GM12878 (cell line): ENCODE data around the gene MALRD1. TPM values are rescaled to one million over a fixed set of nuclear protein-coding genes. Genes with fewer than 3 reads are reported as not detected.

Source experiments
- ATAC-seq: fragments of 200-7000 bp; cut with Tn5 transposase; 3 replicates; pipeline ENCODE4 v1.9.1; 2020; ENCODE audit warnings: mild to moderate bottlenecking, moderate library complexity
- BruUV-seq: library from RNA; stranded (reverse); fragments of 400-500 nt; replicated peaks from 2 replicates; lab custom pipeline; 2021; lab: Mats Ljungman, UMichigan
- CTCF ChIA-PET: fragments of 300-600 bp; sonication (Branson Sonifier 250); formaldehyde crosslinking; extraction: SDS; loops from one replicate; lab custom pipeline; 2021; ENCODE audit warnings: inconsistent platforms; lab: Yijun Ruan, JAX
- POLR2A ChIA-PET: fragments of 350-600 bp; formaldehyde crosslinking; extraction: SDS; loops from one replicate; lab custom pipeline; 2021; ENCODE audit warnings: inconsistent platforms; lab: Charles Lee
- RAD21 ChIA-PET: fragments of 300-600 bp; sonication (Branson Sonifier 250); formaldehyde crosslinking; loops from one replicate; lab custom pipeline; 2023; ENCODE audit warnings: antibody characterized with exemption; ENCODE audit not compliant: unreplicated experiment; lab: Charles Lee
- SMC1A ChIA-PET: fragments of 300-600 bp; sonication (Branson Sonifier 250); formaldehyde crosslinking; loops from one replicate; lab custom pipeline; 2023; ENCODE audit not compliant: unreplicated experiment, uncharacterized antibody; lab: Charles Lee
- DNase-seq: peaks from one replicate; pipeline ENCODE4 v3.0.0-alpha.2; 2011; ENCODE audit warnings: low read depth, low spot score
- FAIRE-seq: peaks from 3 replicates; lab custom pipeline; 2011; peaks lifted over from hg19 to GRCh38; lab: Jason Lieb, UNC
- H2AFZ ChIP-seq: 2 replicates; pipeline ENCODE4 v1.6.0; 2011; ENCODE audit warnings: low read depth, low read length, control low read depth; ENCODE audit not compliant: control insufficient read depth
- H3K27ac ChIP-seq: 2 replicates; pipeline ENCODE4 v1.5.1; 2011; ENCODE audit warnings: control low read depth; ENCODE audit not compliant: control insufficient read depth, insufficient read depth
- H3K27me3 ChIP-seq, 2 experiments: replicated peaks in 1 of 2; 2 replicates each; pipeline versions ENCODE4 v1.6.0 to v1.6.1; 2011; ENCODE audit warnings: low read length in 1 of 2; ENCODE audit not compliant: control insufficient read depth in 2 of 2, insufficient read depth in 2 of 2
- H3K36me3 ChIP-seq, 2 experiments: 2 replicates each; pipeline ENCODE4 v1.5.1; 2011; ENCODE audit warnings: low read length in 1 of 2; ENCODE audit not compliant: control insufficient read depth in 2 of 2, insufficient read depth in 2 of 2
- H3K4me1 ChIP-seq: 2 replicates; pipeline ENCODE4 v1.6.1; 2011; ENCODE audit warnings: mild to moderate bottlenecking, low read length, moderate library complexity, mixed read lengths; ENCODE audit not compliant: control insufficient read depth, insufficient read depth
- H3K4me2 ChIP-seq: 2 replicates; pipeline ENCODE4 v1.6.0; 2011; ENCODE audit warnings: control low read depth; ENCODE audit not compliant: control insufficient read depth, insufficient read depth
- H3K4me3 ChIP-seq: fragments of 200-600 bp; sonication (generic); 2 replicates; pipeline ENCODE4 v1.5.1; 2016
- H3K79me2 ChIP-seq: 2 replicates; pipeline ENCODE4 v1.6.0; 2011; ENCODE audit warnings: low read length; ENCODE audit not compliant: control insufficient read depth, insufficient read depth
- H3K9ac ChIP-seq: 2 replicates; pipeline ENCODE4 v1.8.0; 2011; ENCODE audit warnings: low read length, control low read depth, mixed read lengths; ENCODE audit not compliant: control insufficient read depth, insufficient read depth
- H3K9me3 ChIP-seq: replicated peaks from 3 replicates; pipeline ENCODE4 v1.5.1; 2011; ENCODE audit warnings: mild to moderate bottlenecking, low read length; ENCODE audit not compliant: control insufficient read depth, insufficient read depth
- H4K20me1 ChIP-seq: 2 replicates; pipeline ENCODE4 v1.6.0; 2011; ENCODE audit not compliant: control insufficient read depth, insufficient read depth
- CTCF ChIP-seq, 3 experiments: IDR thresholded peaks in 2 of 3; conservative IDR thresholded peaks in 1 of 3; 2 replicates each; pipeline ENCODE4 v1.5.1; 2011; ENCODE audit warnings: low read depth in 3 of 3, low read length in 3 of 3, mild to moderate bottlenecking in 3 of 3, control low read depth in 2 of 3, moderate library complexity in 2 of 3, inconsistent platforms in 1 of 3, mixed read lengths in 1 of 3; ENCODE audit not compliant: control insufficient read depth in 2 of 3, insufficient read depth in 1 of 3; ENCODE audit errors: extremely low read depth in 1 of 3
- MLLT1 ChIP-seq: fragments of 450-650 bp; IDR thresholded peaks from 2 replicates; pipeline ENCODE4 v1.6.1; 2016; ENCODE audit warnings: mild to moderate bottlenecking
- WGBS: methylation state at CpG from one replicate; pipeline ENCODE4 v1.1.6; 2016; ENCODE audit warnings: low lambda C conversion rate; ENCODE audit not compliant: insufficient replicate concordance, insufficient coverage; ENCODE audit errors: missing lambda C conversion rate; 5-methylcytosine and 5-hydroxymethylcytosine counted together
- in situ Hi-C: fragments of 300-500 bp; cut with MboI; formaldehyde crosslinking; loops from 9 replicates; pipeline ENCODE4 v1.14.3; 2018; ENCODE audit warnings: mixed read lengths
- intact Hi-C: fragments of 100-400 bp; cut with micrococcal nuclease; formaldehyde crosslinking; loops from one replicate; pipeline ENCODE4 v1.14.2; 2022; ENCODE audit not compliant: unreplicated experiment
- polyA plus RNA-seq, 11 experiments: library from polyadenylated mRNA; depleted of rRNA in 4 of 11; unstranded in 6 of 11; stranded (reverse) in 5 of 11; fragments of >200 nt; fragmentation: Nextera tagmentation in 4 of 11; fragmentation: Illumina TruSeq in 1 of 11; extraction: Ambion mirVana in 4 of 11; extraction: Trizol in 1 of 11; gene quantifications; 1 replicate in 1 of 11; 2 replicates in 10 of 11; pipeline versions ENCODE4 v1.2.1 to v1.2.3, GENCODE V29; 2011 to 2016; ENCODE audit warnings: inconsistent platforms in 2 of 11, missing spikeins in 2 of 11, low read depth in 1 of 11
- total RNA-seq, 4 experiments: library from RNA; depleted of rRNA in 3 of 4; stranded (reverse); fragments of >200 nt in 3 of 4; fragmentation: Illumina TruSeq in 1 of 4; extraction: Trizol in 1 of 4; gene quantifications; 2 replicates each; pipeline versions ENCODE4 v1.2.1 to v1.2.3, GENCODE V29; 2013 to 2021

Gene MALRD1
- total and polyA plus RNA-seq, 10 of the 15 experiments (the other 5 are each of a cell fraction or from before 2014, with no cell fraction given), result 0.12 to 6.6 (median 0.26) TPM; not detected in 2

GRCh38 chr10:19168584-19168983 is 120.0 kb downstream of the MALRD1 start:
- ChIA-PET CTCF (interaction anchor here (0.8 to 2.3 kb wide), 6 partner anchors 9 to 47 kb away, joined by 3 to 9 read pairs (median 3); no protein-coding TSS in a partner anchor), SMC1A (interaction anchor here (0.8 to 2.7 kb wide), 9 partner anchors 10 to 375 kb away, joined by 3 to 14 read pairs (median 4); no protein-coding TSS in a partner anchor), POLR2A (interaction anchor here (1.0 kb wide), 1 partner anchor 9 kb away, joined by 4 read pairs; no protein-coding TSS in a partner anchor), RAD21 (interaction anchor here (0.9 to 2.1 kb wide), 6 partner anchors 11 to 26 kb away, joined by 4 to 8 read pairs (median 6); no protein-coding TSS in a partner anchor)
- DNase-seq, result no peak
- no peak overlapping the region for H3K4me3 ChIP-seq
- H3K27ac ChIP-seq, result no peak overlapping the region
- in situ Hi-C loops, result no loop called here
- no TSS peak for BruUV-seq
- 4% methylated on average over 2 of the region's 2 CpGs for WGBS
- no peaks in the 10 kb centered on the region for H3K36me3 ChIP-seq
- H3K4me1 ChIP-seq, result no peaks in the 10 kb centered on the region
- intact Hi-C loops, result no loop called here
- H3K79me2 ChIP-seq, result no peaks in the 10 kb centered on the region
- H3K4me2 ChIP-seq, result no peak overlapping the region
- no peaks in the 10 kb centered on the region for H3K27me3 ChIP-seq
- no peaks in the 10 kb centered on the region for H3K9me3 ChIP-seq
- no peak for FAIRE-seq
- TF ChIP-seq MLLT1 (no peak), CTCF (IDR thresholded peaks at IDR 0.05 in 2 of 3, conservative IDR thresholded peaks at IDR 0.05 in 1 of 3; ENCODE audit: control insufficient read depth in 2 of 3, extremely low read depth in 1 of 3, insufficient read depth in 1 of 3, low read depth in 3 of 3, low read length in 3 of 3) (0 out of 6 replicates have a peak, but pooled peaks of 1 of the 3 experiments have one; percentile 3)
- no peak overlapping the region for H2AFZ ChIP-seq
- H3K9ac ChIP-seq, result no peak overlapping the region
- peak; percentile 55 for ATAC-seq
- H4K20me1 ChIP-seq, result no peaks in the 10 kb centered on the region
